H1 (cell line): ENCODE data around the gene C20orf141. TPM values are rescaled to one million over a fixed set of nuclear protein-coding genes. Genes with fewer than 3 reads are reported as not detected.
A peak's percentile ranks its signal among the peaks of the same experiment; 100 is the strongest.

Experiments
- CTCF ChIA-PET: fragments of 300-600 bp; sonication (Branson Sonifier 250); formaldehyde crosslinking; loops from one replicate; lab custom pipeline; 2021; ENCODE audit not compliant: partially characterized antibody; lab: Charles Lee
- POLR2A ChIA-PET: fragments of 300-600 bp; sonication (Branson Sonifier 250); formaldehyde crosslinking; loops from one replicate; lab custom pipeline; 2021; ENCODE audit warnings: inconsistent platforms; ENCODE audit not compliant: partially characterized antibody; lab: Charles Lee
- DNase-seq, 2 experiments: peaks; one replicate each; pipeline versions ENCODE4 v3.0.0 to v3.0.0-alpha.2; 2010 to 2022; ENCODE audit warnings: low spot score in 2 of 2, low read depth in 1 of 2, mixed read lengths in 1 of 2
- FAIRE-seq: peaks from 2 replicates; lab custom pipeline; 2011; peaks lifted over from hg19 to GRCh38; lab: Jason Lieb, UNC
- H2AFZ ChIP-seq: 2 replicates; pipeline ENCODE4 v1.8.1; 2012; ENCODE audit warnings: low read length, inconsistent platforms
- H2AK5ac ChIP-seq: 2 replicates; pipeline ENCODE4 v1.6.1; 2013; ENCODE audit warnings: low read depth, low read length
- H2BK120ac ChIP-seq: replicated peaks from 2 replicates; pipeline ENCODE3; 2013; ENCODE audit warnings: low read depth, low read length, inconsistent platforms
- H2BK12ac ChIP-seq: 2 replicates; pipeline ENCODE4 v1.6.1; 2013; ENCODE audit warnings: low read depth, low read length
- H2BK15ac ChIP-seq: 2 replicates; pipeline ENCODE4 v1.6.1; 2013; ENCODE audit warnings: low read length
- H2BK20ac ChIP-seq: 2 replicates; pipeline ENCODE4 v1.6.1; 2013; ENCODE audit warnings: low read length
- H2BK5ac ChIP-seq: 2 replicates; pipeline ENCODE4 v1.6.1; 2013; ENCODE audit warnings: low read depth, low read length
- H3K14ac ChIP-seq: 2 replicates; pipeline ENCODE4 v1.6.1; 2013; ENCODE audit warnings: inconsistent platforms; ENCODE audit not compliant: insufficient read length
- H3K18ac ChIP-seq: 2 replicates; pipeline ENCODE4 v1.6.1; 2013; ENCODE audit warnings: low read length; ENCODE audit errors: extremely low read depth
- H3K23ac ChIP-seq: 2 replicates; pipeline ENCODE4 v1.6.1; 2013; ENCODE audit warnings: inconsistent platforms; ENCODE audit not compliant: insufficient read length
- H3K23me2 ChIP-seq: 2 replicates; pipeline ENCODE4 v1.6.1; 2013; ENCODE audit warnings: low read depth, low read length
- H3K27ac ChIP-seq: 2 replicates; pipeline ENCODE4 v1.6.1; 2011; ENCODE audit warnings: low read depth, low read length, inconsistent platforms
- H3K27me3 ChIP-seq, 4 experiments: replicated peaks in 1 of 4; 1 replicate in 1 of 4; 2 replicates in 3 of 4; pipeline versions ENCODE4 v1.6.1 to v1.8.1; 2011 to 2013; ENCODE audit warnings: low read length in 3 of 4, mild to moderate bottlenecking in 3 of 4, inconsistent platforms in 2 of 4, mixed read lengths in 2 of 4, moderate library complexity in 1 of 4; ENCODE audit not compliant: control insufficient read depth in 3 of 4, insufficient read depth in 3 of 4; ENCODE audit errors: extremely low read depth in 1 of 4
- H3K36me3 ChIP-seq, 4 experiments: 2 replicates each; pipeline versions ENCODE4 v1.6.1 to v1.8.1; 2011 to 2013; ENCODE audit warnings: mild to moderate bottlenecking in 4 of 4, low read length in 3 of 4, moderate library complexity in 2 of 4, control low read depth in 1 of 4, inconsistent platforms in 1 of 4; ENCODE audit not compliant: insufficient read depth in 4 of 4, control insufficient read depth in 2 of 4
- H3K4ac ChIP-seq: replicated peaks from 2 replicates; pipeline ENCODE3; 2013; ENCODE audit warnings: low read length, low read depth, mixed read lengths, inconsistent platforms; ENCODE audit not compliant: insufficient read length
- H3K4me1 ChIP-seq, 4 experiments: replicated peaks in 1 of 4; 1 replicate in 1 of 4; 2 replicates in 3 of 4; pipeline versions ENCODE4 v1.6.1 to v1.8.1; 2011 to 2013; ENCODE audit warnings: low read length in 3 of 4, inconsistent platforms in 2 of 4, mixed read lengths in 1 of 4; ENCODE audit not compliant: insufficient read depth in 4 of 4, control insufficient read depth in 3 of 4
- H3K4me2 ChIP-seq, 2 experiments: 2 replicates each; pipeline versions ENCODE4 v1.6.1 to v1.8.1; 2011 to 2013; ENCODE audit warnings: low read depth in 2 of 2, low read length in 2 of 2, control low read depth in 1 of 2, inconsistent platforms in 1 of 2, mild to moderate bottlenecking in 1 of 2; ENCODE audit not compliant: insufficient read depth in 1 of 2
- H3K4me3 ChIP-seq, 4 experiments: fragments of 200-600, 300-600 bp in 1 of 4; sonication (generic), shearing (Covaris generic), sonication (Bioruptor Twin) in 1 of 4; 2 replicates each; pipeline versions ENCODE4 v1.5.1 to v1.8.1; 2011 to 2016; ENCODE audit warnings: low read length in 4 of 4, low read depth in 3 of 4, control low read depth in 2 of 4, inconsistent platforms in 2 of 4, mild to moderate bottlenecking in 2 of 4, mixed read lengths in 1 of 4, moderate library complexity in 1 of 4; ENCODE audit not compliant: insufficient read depth in 2 of 4; ENCODE audit errors: extremely low read depth in 1 of 4
- H3K56ac ChIP-seq: replicated peaks from 2 replicates; pipeline ENCODE3; 2013; ENCODE audit warnings: low read depth, mild to moderate bottlenecking, mixed read lengths, low read length, inconsistent platforms; ENCODE audit not compliant: insufficient read length
- H3K79me1 ChIP-seq: 2 replicates; pipeline ENCODE4 v1.6.1; 2013; ENCODE audit warnings: low read depth, low read length, control low read depth
- H3K79me2 ChIP-seq, 2 experiments: 2 replicates each; pipeline versions ENCODE4 v1.6.1 to v1.8.1; 2012 to 2013; ENCODE audit warnings: low read length in 2 of 2, mild to moderate bottlenecking in 2 of 2, inconsistent platforms in 1 of 2; ENCODE audit not compliant: insufficient read depth in 2 of 2, control insufficient read depth in 1 of 2
- H3K9ac ChIP-seq, 4 experiments: replicated peaks in 1 of 4; 1 replicate in 1 of 4; 2 replicates in 3 of 4; pipeline versions ENCODE4 v1.6.1 to v1.8.1; 2011 to 2013; ENCODE audit warnings: low read depth in 3 of 4, low read length in 3 of 4, control low read depth in 2 of 4, mild to moderate bottlenecking in 2 of 4, moderate library complexity in 2 of 4, inconsistent platforms in 1 of 4; ENCODE audit errors: extremely low read depth in 1 of 4
- H3K9me3 ChIP-seq, 2 experiments: 2 replicates each; pipeline versions ENCODE4 v1.6.1 to v1.8.1; 2012 to 2013; ENCODE audit warnings: mild to moderate bottlenecking in 2 of 2, moderate library complexity in 2 of 2, control low read depth in 1 of 2, inconsistent platforms in 1 of 2, low read depth in 1 of 2, low read length in 1 of 2, mixed read lengths in 1 of 2; ENCODE audit not compliant: insufficient read depth in 2 of 2
- H4K20me1 ChIP-seq, 2 experiments: replicated peaks in 1 of 2; 2 replicates each; pipeline versions ENCODE3 to v1.8.1; 2011 to 2013; ENCODE audit warnings: inconsistent platforms in 2 of 2, low read length in 2 of 2, mild to moderate bottlenecking in 1 of 2; ENCODE audit not compliant: insufficient read depth in 2 of 2, control insufficient read depth in 1 of 2
- H4K5ac ChIP-seq: 2 replicates; pipeline ENCODE4 v1.6.1; 2013; ENCODE audit warnings: low read length, low read depth, mixed read lengths, inconsistent platforms; ENCODE audit not compliant: insufficient read length
- H4K8ac ChIP-seq: 2 replicates; pipeline ENCODE4 v1.8.0; 2013; ENCODE audit warnings: mild to moderate bottlenecking, moderate library complexity, low read length, inconsistent platforms; ENCODE audit not compliant: insufficient read depth; ENCODE audit errors: extremely low read depth
- H4K91ac ChIP-seq: replicated peaks from 2 replicates; pipeline ENCODE3; 2013; ENCODE audit warnings: low read length, mixed read lengths, inconsistent platforms; ENCODE audit not compliant: insufficient read length
- BRCA1 ChIP-seq: IDR thresholded peaks from 2 replicates; pipeline ENCODE4 v1.6.1; 2012; ENCODE audit warnings: low read depth, low read length, improper control_type of control experiment
- E2F6 ChIP-seq: IDR thresholded peaks from 2 replicates; pipeline ENCODE4 v1.6.1; 2012; ENCODE audit warnings: inconsistent platforms
- EZH2 ChIP-seq: fragments of 200-600 bp; sonication (generic); IDR thresholded peaks from 2 replicates; pipeline ENCODE4 v1.7.1; 2012; ENCODE audit warnings: low read depth, mild to moderate bottlenecking, moderate library complexity, low read length, inconsistent platforms; ENCODE audit not compliant: severe bottlenecking
- JUN ChIP-seq: IDR thresholded peaks from 2 replicates; pipeline ENCODE4 v1.6.1; 2011; ENCODE audit warnings: low read depth, mild to moderate bottlenecking, improper control_type of control experiment, low read length
- KDM4A ChIP-seq: IDR thresholded peaks from one replicate; pipeline ENCODE4 v1.7.1; 2012; ENCODE audit warnings: low read depth, mild to moderate bottlenecking, moderate library complexity, low read length, inconsistent platforms; ENCODE audit not compliant: severe bottlenecking
- RNF2 ChIP-seq: fragments of 200-900, 300-1000 bp; sonication (generic); IDR thresholded peaks from 2 replicates; pipeline ENCODE4 v1.7.1; 2016; ENCODE audit warnings: borderline replicate concordance, low read depth, mild to moderate bottlenecking, antibody characterized with exemption, low read length; ENCODE audit not compliant: poor library complexity, severe bottlenecking; ENCODE audit errors: missing control alignments
- SUZ12 ChIP-seq: fragments of 200-600 bp; sonication (generic); IDR thresholded peaks from 2 replicates; pipeline ENCODE4 v1.6.1; 2012; ENCODE audit warnings: mild to moderate bottlenecking, inconsistent platforms, low read length, moderate library complexity, mixed read lengths
- WGBS, 2 experiments: shearing (Covaris generic) in 1 of 2; methylation state at CpG; one replicate each; pipeline versions ENCODE4 v1.1.6 to v1.1.7; 2013 to 2015; ENCODE audit warnings: low lambda C conversion rate in 2 of 2, mixed read lengths in 2 of 2, inconsistent platforms in 1 of 2, low coverage in 1 of 2, missing lambda C conversion rate in 1 of 2; ENCODE audit not compliant: insufficient replicate concordance in 2 of 2, insufficient coverage in 1 of 2, insufficient read length in 1 of 2; ENCODE audit errors: extremely low coverage in 1 of 2, missing lambda C conversion rate in 1 of 2; 5-methylcytosine and 5-hydroxymethylcytosine counted together
- polyA plus RNA-seq, 7 experiments: library from polyadenylated mRNA; depleted of rRNA in 3 of 7; stranded (reverse) in 5 of 7; unstranded in 2 of 7; fragments of >200 nt in 5 of 7; fragments of 200-250 nt in 2 of 7; gene quantifications; 1 replicate in 5 of 7; 2 replicates in 1 of 7; 4 replicates in 1 of 7; pipeline versions ENCODE4 v1.2.1 to v1.2.3, GENCODE V29; 2011 to 2013; ENCODE audit warnings: missing spikeins in 2 of 7, mixed read lengths in 2 of 7
- total RNA-seq: library from RNA; stranded (reverse); fragmentation: NEBNext Ultra II Directional; extraction: Animal tissue kit (Norgen Biotek cat#: 25700); gene quantifications from 2 replicates; pipeline ENCODE4 v1.2.1, GENCODE V29; 2021

The C20orf141 gene
- total and polyA plus RNA-seq, 2 of the 8 experiments (the other 6 are each of a cell fraction or from before 2014, with no cell fraction given), result not detected

GRCh38 chr20:2804852-2805688, 9.7 kb upstream of the C20orf141 start:
- Histone ChIP-seq H3K23ac (no peak overlapping the region), H3K27ac (no peak overlapping the region), H3K4me1 (peaks cover 0 to 19% (median 11%) of the 10 kb centered on the region in 4 experiments; a peak in 6 of 7 replicates), H3K4me2 (peak overlapping the region; percentile 78 to 79), H4K20me1 (peaks cover 0 to 2% of the 10 kb centered on the region in 2 experiments), H4K8ac (no peak overlapping the region; the same call in 1 of the 2 replicates), H2BK5ac (no peak overlapping the region), H2AFZ (peak overlapping the region; percentile 55; the same call in 1 of the 2 replicates), H3K4ac (no peak overlapping the region), H4K5ac (no peak overlapping the region), H3K27me3 (peaks cover 41 to 71% (median 65%) of the 10 kb centered on the region in 4 experiments), H3K14ac (no peak overlapping the region), H3K18ac (no peak overlapping the region), H3K56ac (no peak overlapping the region), H3K9ac (no peak overlapping the region), H3K9me3 (no peaks in the 10 kb centered on the region), H4K91ac (no peak overlapping the region), H2BK20ac (no peak overlapping the region), H2BK15ac (no peak overlapping the region), H2BK12ac (no peak overlapping the region), H2BK120ac (no peak overlapping the region), H3K23me2 (peaks cover 13% of the 10 kb centered on the region), H2AK5ac (no peak overlapping the region), H3K79me1 (no peaks in the 10 kb centered on the region; the same call in 1 of the 2 replicates), H3K4me3 (peak overlapping the region; percentile 19 to 52 (median 24); a peak in 5 of 8 replicates), H3K36me3 (no peaks in the 10 kb centered on the region), H3K79me2 (no peaks in the 10 kb centered on the region)
- CTCF ChIA-PET, result interaction anchor here (0.6 to 2.0 kb wide), 4 partner anchors 12 to 48 kb away, joined by 3 to 8 read pairs (median 3); partner anchors contain the start of gene TMEM239
- TF ChIP-seq SUZ12 (peak; percentile 84), BRCA1 (no peak), RNF2 (peak; percentile 35), KDM4A (peak; percentile 27), EZH2 (peak; percentile 89), E2F6 (peak; percentile 19; the same call in 1 of the 2 replicates), JUN (no peak)
- 16% methylated on average over 26 of the region's 49 CpGs; no CpG with 5 or more reads in 1 of the 2 experiments for WGBS, 2 experiments
- no peak for FAIRE-seq
- POLR2A ChIA-PET, result interaction anchor here (1.9 kb wide), 1 partner anchor 149 kb away, joined by 6 read pairs; no protein-coding TSS in a partner anchor
- DNase-seq, result peak in 1 of 2 experiments; percentile 72
